ENCODE data around the gene HOXB8. TPM values are rescaled to one million over a fixed set of nuclear protein-coding genes. Genes with fewer than 3 reads are reported as not detected.

Gene HOXB8
- total RNA-seq, 1 experiment from 2014 or later: 0.70 TPM

DNA sequence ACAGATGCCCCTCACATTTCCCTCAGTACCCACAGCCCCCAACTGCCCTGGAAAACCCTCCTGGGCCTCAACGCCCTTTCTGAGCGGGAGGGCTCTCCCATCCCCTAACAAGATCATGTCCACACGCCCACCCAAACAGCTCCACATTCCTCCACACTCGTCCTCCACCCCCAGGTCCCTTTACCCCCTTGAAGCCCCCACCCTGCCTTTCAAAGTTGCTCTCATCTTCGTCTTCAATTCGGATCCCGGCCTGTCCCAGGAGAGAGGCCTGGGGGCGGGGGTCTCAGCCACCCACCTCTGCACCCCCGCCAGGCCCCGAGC, 51.3 kb downstream of the HOXB8 start:
- Histone ChIP-seq H3K27me3 (ENCODE audit: insufficient read depth, low read depth) (no peaks in the 10 kb centered on the region), H3K9me3 (ENCODE audit: insufficient read depth, low read depth) (no peaks in the 10 kb centered on the region), H4K20me1 (ENCODE audit: insufficient read depth) (no peaks in the 10 kb centered on the region), H3K4me1 (replicated peaks; ENCODE audit: insufficient read depth) (0 out of 2 replicates have a peak, but pooled peaks cover 6% of the 10 kb centered on the region), H3K4me3 (no peak overlapping the region), H3K79me2 (ENCODE audit: low read depth) (no peaks in the 10 kb centered on the region), H3K36me3 (ENCODE audit: low read depth) (no peaks in the 10 kb centered on the region), H2AFZ (no peak overlapping the region), H3K4me2 (no peak overlapping the region), H3K9me2 (ENCODE audit: insufficient read depth) (no peaks in the 10 kb centered on the region), H3K27ac (no peak overlapping the region), H3F3A (ENCODE audit: insufficient read depth, low read depth) (no peaks in the 10 kb centered on the region)
- TF ChIP-seq EZH2 (IDR thresholded peaks at IDR 0.05; ENCODE audit: low read depth): no peak
- TF ChIP-seq, protein P1, sequence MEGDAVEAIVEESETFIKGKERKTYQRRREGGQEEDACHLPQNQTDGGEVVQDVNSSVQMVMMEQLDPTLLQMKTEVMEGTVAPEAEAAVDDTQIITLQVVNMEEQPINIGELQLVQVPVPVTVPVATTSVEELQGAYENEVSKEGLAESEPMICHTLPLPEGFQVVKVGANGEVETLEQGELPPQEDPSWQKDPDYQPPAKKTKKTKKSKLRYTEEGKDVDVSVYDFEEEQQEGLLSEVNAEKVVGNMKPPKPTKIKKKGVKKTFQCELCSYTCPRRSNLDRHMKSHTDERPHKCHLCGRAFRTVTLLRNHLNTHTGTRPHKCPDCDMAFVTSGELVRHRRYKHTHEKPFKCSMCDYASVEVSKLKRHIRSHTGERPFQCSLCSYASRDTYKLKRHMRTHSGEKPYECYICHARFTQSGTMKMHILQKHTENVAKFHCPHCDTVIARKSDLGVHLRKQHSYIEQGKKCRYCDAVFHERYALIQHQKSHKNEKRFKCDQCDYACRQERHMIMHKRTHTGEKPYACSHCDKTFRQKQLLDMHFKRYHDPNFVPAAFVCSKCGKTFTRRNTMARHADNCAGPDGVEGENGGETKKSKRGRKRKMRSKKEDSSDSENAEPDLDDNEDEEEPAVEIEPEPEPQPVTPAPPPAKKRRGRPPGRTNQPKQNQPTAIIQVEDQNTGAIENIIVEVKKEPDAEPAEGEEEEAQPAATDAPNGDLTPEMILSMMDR (conservative IDR thresholded peaks at IDR 0.05): no peak
- intact Hi-C loops (cut with micrococcal nuclease; ENCODE audit: unreplicated experiment): no loop called here
- ChIA-PET POLR2A (ENCODE audit: unreplicated experiment) (no interaction called here), CTCF (no interaction called here)
- BruUV-seq (replicated peaks): no TSS peak
- no peak for DNase-seq

DNA sequence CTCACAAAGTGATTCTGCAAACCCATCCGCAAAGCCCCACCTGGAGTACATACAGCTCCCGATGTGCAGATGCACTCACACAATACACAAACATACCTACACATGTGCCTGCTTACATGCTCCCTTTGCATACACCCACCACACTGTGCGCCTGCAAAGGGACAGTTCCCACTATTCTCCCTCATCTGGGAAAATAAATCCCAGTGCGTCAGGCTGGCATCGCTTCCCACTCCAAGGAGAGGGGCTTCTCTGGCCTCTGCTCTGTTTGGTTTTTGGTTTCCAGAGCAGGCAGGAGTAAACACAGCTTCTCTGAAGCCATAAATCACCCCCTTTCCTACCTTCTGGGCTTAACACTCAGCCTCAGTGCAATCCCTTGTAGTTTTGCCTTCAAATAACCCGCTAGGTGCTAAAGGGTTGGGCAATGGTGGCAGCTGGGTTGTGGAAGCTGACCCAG, 51.7 kb downstream of the HOXB8 start:
- H3K4me1 ChIP-seq (replicated peaks; ENCODE audit: insufficient read depth): 0 out of 2 replicates have a peak, but pooled peaks cover 6% of the 10 kb centered on the region
- no peaks in the 10 kb centered on the region for H3K27me3 ChIP-seq (ENCODE audit: insufficient read depth, low read depth)
- CTCF ChIA-PET: no interaction called here

DNA sequence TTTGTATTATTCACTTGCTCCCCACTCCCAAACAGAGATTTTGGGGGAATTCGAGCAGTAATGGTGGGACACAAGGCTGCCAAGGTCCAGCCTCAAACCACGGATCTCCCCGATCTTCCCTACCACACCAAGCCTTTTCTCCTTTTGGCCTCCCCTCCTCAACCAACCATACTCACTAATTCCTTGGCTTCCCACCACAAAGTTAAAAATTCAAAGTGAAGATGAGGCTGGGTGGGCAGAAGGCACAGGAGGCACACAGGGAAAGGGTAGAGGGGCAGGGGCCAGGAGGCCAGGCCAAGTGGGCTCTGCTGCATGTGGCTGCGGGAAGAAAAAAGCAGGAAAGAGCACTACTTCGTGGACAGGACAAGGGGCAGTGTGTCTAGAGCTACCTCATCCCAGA, 52.2 kb downstream of the HOXB8 start:
- intact Hi-C loops (cut with micrococcal nuclease; ENCODE audit: unreplicated experiment): no loop called here
- H2AFZ ChIP-seq: no peak overlapping the region
- H4K20me1 ChIP-seq (ENCODE audit: insufficient read depth): no peaks in the 10 kb centered on the region
- POLR2A ChIA-PET (ENCODE audit: unreplicated experiment): no interaction called here
- no peak for TF ChIP-seq EZH2 (IDR thresholded peaks at IDR 0.05; ENCODE audit: low read depth)
- TF ChIP-seq, protein P1 (conservative IDR thresholded peaks at IDR 0.05): no peak
- H3K79me2 ChIP-seq (ENCODE audit: low read depth): no peaks in the 10 kb centered on the region
- no peaks in the 10 kb centered on the region for H3K9me3 ChIP-seq (ENCODE audit: insufficient read depth, low read depth)
- no peak overlapping the region for H3K27ac ChIP-seq
- no peaks in the 10 kb centered on the region for H3K9me2 ChIP-seq (ENCODE audit: insufficient read depth)
- H3K27me3 ChIP-seq (ENCODE audit: insufficient read depth, low read depth): no peaks in the 10 kb centered on the region
- no peak overlapping the region for H3K4me2 ChIP-seq
- BruUV-seq (replicated peaks): no TSS peak
- DNase-seq: no peak
- H3K4me1 ChIP-seq (replicated peaks; ENCODE audit: insufficient read depth): 0 out of 2 replicates have a peak, but pooled peaks cover 3% of the 10 kb centered on the region
- H3K36me3 ChIP-seq (ENCODE audit: low read depth): no peaks in the 10 kb centered on the region
- H3K4me3 ChIP-seq: no peak overlapping the region
- CTCF ChIA-PET: no interaction called here
- H3F3A ChIP-seq (ENCODE audit: insufficient read depth, low read depth): no peaks in the 10 kb centered on the region

More for the DNA sequence above, 51.7 kb downstream of the HOXB8 start:
- no peak for TF ChIP-seq EZH2 (IDR thresholded peaks at IDR 0.05; ENCODE audit: low read depth)
- DNase-seq: no peak
- intact Hi-C loops (cut with micrococcal nuclease; ENCODE audit: unreplicated experiment): no loop called here
- no peak overlapping the region for H3K4me2 ChIP-seq
- no TSS peak for BruUV-seq (replicated peaks)
- no peaks in the 10 kb centered on the region for H3K9me2 ChIP-seq (ENCODE audit: insufficient read depth)
- H3K4me3 ChIP-seq: no peak overlapping the region
- H3K36me3 ChIP-seq (ENCODE audit: low read depth): no peaks in the 10 kb centered on the region
- H3K79me2 ChIP-seq (ENCODE audit: low read depth): no peaks in the 10 kb centered on the region
- no peak overlapping the region for H2AFZ ChIP-seq
- H3K27ac ChIP-seq: no peak overlapping the region
- no peaks in the 10 kb centered on the region for H3F3A ChIP-seq (ENCODE audit: insufficient read depth, low read depth)
- no peaks in the 10 kb centered on the region for H3K9me3 ChIP-seq (ENCODE audit: insufficient read depth, low read depth)
- H4K20me1 ChIP-seq (ENCODE audit: insufficient read depth): no peaks in the 10 kb centered on the region
- POLR2A ChIA-PET (ENCODE audit: unreplicated experiment): no interaction called here

Small RNAs within 50 kb of the gene (microRNA-seq; reads per million reads assigned to microRNA genes)
- not detected for gene MIR196A1 (ENCODE audit: borderline number of aligned reads, borderline replicate concordance)

Other genes starting within 250 kb of the HOXB8 start
- 0.31 and 0.85 TPM in 2 replicates for gene SKAP1, start 185.1 kb downstream of the HOXB8 start, total RNA-seq (2021)
- gene HOXB1, start 84.3 kb downstream of the HOXB8 start, total RNA-seq (2021): not detected in 2 replicates
- 0.31 and 0.90 TPM in 2 replicates for gene HOXB2, start 70.2 kb downstream of the HOXB8 start, total RNA-seq (2021)
- 2.0 and 2.1 TPM in 2 replicates for gene HOXB4, start 36.9 kb downstream of the HOXB8 start, total RNA-seq (2021)
- 17.2 and 19.1 TPM in 2 replicates for gene HOXB3, start 25.1 kb downstream of the HOXB8 start, total RNA-seq (2021)
- gene HOXB5, start 21.5 kb downstream of the HOXB8 start, total RNA-seq (2021): 8.3 and 12.9 TPM in 2 replicates
- 27.9 and 30.7 TPM in 2 replicates for gene HOXB6, start 10.3 kb downstream of the HOXB8 start, total RNA-seq (2021)
- 28.2 and 34.0 TPM in 2 replicates for gene HOXB7, start 4.3 kb downstream of the HOXB8 start, total RNA-seq (2021)
- gene HOXB9, start 11.1 kb upstream of the HOXB8 start, total RNA-seq (2021): 0.30 and 0.70 TPM in 2 replicates
- gene PRAC1, start 107.2 kb upstream of the HOXB8 start, total RNA-seq (2021): not detected in 2 replicates
- gene PRAC2, start 107.9 kb upstream of the HOXB8 start, total RNA-seq (2021): not detected in 2 replicates
- gene HOXB13, start 113.5 kb upstream of the HOXB8 start, total RNA-seq (2021): 0.15 TPM in 1 of 2 replicates, not detected in the other
- not detected in 2 replicates for gene TTLL6, start 201.9 kb upstream of the HOXB8 start, total RNA-seq (2021)
- gene CALCOCO2, start 215.7 kb upstream of the HOXB8 start, total RNA-seq (2021): 82.9 and 95.9 TPM in 2 replicates